Fibroblast of skin of abdomen (primary cell): ENCODE data around the gene RIN1.
A peak's percentile ranks its signal among the peaks of the same experiment; 100 is the strongest.
"Not testable (repeated sequence)": the region's sequence is repeated elsewhere in the genome, so short reads cannot be mapped to it uniquely, and the experiment has no call there.

ENCODE experiments used
- DNase-seq: peaks from one replicate; pipeline ENCODE4 v3.0.0-alpha.2; 2013

RIN1 gene

DNA sequence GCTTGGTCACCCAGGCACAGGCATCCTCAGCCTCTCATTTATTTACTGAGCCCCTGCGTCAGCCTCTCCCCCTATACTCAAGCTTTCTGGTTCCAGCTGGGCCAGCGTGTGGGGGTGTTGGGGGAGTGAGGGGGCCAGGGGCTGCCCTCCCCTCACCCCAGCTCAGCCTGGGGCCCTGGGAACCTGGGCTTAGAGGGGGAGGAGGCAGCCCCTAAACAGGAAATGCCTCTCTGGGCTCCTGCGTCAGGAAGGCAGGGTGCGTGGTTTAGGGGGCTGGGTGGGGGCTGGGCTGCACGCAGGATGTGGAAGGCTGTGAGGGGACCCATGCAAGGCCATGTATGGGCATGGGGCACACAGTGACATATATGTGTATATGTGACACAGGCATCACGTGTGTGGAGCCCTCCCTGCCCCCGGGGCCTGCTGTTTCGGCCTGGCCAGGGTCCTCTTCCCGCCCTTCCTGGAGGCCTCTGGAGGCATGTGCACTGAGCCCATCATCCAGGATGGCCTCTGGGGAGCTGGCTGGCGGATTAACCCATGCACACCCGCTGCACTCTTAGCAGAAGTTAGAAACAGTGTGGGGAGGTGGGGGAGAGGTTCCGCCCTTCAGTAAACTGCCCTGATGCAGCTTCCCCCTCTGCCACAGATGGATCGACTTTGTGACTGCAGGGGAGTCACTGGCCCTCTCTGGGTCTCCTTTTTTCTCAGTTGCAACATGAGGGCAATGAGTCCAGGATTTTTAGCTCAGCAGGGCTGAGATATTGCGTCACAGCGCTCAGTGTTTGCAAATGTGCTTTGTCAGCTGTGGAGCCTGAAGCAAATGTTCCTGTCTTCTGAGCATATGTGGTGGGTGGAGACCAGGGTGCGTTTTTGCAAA is 18.3 kb downstream of the RIN1 start:
- DNase-seq: peak; percentile 89

DNA sequence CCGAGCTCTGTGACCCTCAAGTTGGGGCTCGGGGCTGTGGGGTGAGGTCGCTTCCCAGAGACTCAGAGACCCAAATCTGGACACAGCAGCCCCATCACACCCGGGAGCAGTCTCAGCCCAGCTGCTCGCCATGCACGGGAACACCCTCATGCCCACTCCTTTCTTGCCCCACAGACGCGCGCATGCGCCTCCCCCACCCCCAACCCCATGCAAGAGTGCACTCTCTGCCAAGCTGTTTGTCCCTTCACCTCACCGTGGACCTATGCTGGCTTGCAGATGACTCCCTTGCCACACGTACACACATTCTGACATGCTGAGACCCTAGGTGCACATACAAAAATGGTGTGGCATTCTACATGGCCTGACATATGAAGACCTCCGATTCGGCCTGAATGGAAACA is 18.9 kb downstream of the RIN1 start:
- peak; percentile 82 for DNase-seq

DNA sequence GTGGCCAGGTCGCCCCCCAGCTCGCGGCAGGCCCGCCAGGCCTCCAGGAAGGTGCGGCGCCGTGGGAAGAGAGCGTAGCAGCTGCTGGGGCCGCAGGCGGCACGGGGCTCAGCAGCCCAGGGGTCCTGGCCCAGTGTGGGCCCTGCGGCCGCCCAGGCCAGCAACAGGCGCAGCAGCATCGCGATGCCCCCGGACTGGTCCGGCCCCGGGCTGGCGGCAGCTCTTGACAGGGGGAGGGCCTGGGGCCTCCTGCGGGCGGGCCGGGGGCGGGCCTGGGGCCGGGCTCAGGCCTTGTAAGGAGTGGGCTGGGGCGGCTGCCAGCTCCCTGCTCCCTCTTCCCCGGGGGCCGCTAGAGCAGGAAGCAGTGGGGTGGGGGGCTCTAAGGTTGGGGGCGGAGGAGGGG is 19.4 kb downstream of the RIN1 start, which contains the start of gene CD248:
Gene CD248, minus strand, starts transcription at position 196 of the 403 bp plus-strand sequence. Its CDS starts 17 bp downstream, at position 179.
- DNase-seq: peak; percentile 92

DNA sequence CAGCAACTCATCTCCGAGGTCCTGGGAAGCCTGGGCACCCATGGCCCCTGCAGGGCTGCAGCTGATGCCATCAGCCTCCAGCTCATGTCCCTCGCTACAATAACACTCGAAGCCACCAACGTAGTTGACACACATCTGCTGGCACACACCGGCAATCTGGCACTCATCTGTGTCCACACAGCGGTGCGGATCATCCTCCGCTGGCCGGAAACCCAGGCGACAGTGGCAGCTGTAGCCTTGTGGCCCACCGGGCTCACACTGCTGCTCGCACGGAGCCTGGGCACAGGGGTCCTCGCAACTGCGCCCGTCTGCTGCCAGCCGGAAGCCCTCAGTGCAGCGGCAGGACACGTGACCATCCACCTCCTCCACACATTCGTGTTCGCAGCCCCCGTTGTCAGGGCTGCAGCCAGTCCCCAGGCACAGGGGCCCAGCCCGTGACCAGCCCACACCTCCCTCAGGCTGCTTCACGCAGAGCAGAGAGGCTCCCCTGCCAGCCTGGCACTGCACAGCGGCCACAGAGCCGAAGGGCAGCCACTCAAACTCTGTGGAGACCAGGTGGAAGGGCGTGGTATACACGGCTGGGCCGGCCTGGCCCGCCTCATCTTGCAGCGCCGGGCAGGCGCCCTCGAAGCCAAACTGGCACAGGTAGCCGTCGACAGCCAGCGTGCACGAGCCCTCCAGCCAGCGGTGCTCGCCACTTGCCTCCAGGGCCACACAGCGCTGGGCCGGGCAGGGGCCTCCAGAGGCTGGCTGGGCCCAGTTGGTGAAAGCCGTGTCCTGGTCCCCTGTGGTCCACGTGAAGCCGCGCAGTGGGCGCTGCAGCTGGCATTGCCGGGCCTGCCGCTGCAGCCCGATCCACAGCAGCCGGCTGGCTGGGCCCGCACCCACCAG is 20.1 kb downstream of the RIN1 start:
- peak; percentile 13 for DNase-seq

DNA sequence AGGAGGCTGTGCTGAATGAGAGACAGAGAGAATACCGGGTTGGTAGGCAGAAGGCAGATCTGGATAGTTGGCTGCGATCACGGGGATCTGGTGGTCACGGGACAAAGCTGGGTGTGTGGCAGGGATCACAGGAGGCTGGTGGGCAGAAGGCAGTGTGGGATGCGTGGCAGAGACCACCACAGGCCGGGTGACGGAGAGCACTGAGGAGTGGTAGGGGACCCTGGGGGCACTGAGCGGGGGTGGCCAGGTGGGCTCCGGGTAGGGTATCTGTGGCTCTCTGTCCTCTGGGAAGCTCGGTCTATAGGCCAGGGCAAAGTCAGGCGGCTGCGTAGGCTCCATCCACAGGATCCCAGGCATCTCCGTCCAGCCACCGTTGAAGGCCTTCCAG is 20.7 kb downstream of the RIN1 start:
- no peak for DNase-seq

DNA sequence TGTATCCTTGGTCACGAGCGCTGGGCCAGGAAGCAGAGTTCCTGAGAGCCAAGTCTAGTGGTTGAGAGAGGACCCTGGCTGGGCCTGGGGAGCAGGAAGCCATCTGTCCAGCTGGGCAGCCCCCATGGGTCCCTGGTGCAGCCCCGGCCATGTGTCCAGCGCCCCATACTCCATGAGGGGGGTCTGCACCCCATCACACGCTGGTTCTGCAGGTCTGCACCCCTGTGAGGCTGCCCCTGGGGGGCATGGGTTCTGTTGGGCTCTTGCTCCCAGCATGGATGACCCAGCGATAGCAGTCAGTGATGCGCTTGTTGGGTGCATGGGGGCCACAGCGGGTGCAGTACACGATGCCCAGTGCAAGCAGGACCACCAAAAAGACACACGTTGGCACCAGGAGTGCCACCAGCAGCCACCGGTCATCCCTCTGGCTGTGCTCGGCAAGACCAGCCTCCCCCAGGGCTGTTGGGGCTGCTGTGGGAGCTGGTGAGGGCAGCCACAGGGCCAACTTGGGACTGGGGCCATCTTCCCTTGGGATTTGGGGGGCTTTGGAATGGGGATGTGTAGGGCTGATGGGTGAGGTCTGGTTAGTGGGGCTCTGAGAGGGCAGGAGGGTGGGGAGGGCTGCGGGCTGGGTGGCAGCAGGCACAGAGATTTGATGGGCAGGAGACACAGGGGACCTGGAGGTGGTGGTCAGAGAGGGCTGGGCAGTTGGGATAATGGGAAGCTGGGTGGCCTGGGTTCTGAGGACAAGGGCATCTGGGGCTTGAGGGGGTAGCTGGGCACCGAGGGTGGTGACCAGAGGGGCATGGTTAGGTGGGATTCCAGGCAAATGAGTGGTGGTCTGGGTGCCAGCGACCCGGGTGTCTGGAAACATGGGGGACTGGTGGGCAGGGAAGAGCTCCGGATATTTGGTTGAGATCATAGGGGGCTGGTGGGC is 21.4 kb downstream of the RIN1 start:
- no peak for DNase-seq

DNA sequence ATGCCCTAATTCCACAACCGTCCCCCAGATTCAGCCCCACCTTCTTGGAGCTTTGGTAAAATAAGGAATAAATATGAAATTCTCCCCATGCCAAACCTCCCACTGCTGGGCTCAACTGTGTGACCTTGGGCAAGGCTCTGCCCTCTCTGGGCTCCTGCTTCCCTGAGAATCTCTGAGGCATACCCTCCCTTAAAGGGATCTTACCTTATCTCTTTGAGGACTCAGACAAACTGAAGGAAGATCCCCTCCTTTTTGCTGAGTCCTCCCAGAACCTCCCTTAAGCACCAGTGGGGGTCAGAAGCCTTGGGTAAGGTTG is 22.1 kb downstream of the RIN1 start:
- no peak for DNase-seq

DNA sequence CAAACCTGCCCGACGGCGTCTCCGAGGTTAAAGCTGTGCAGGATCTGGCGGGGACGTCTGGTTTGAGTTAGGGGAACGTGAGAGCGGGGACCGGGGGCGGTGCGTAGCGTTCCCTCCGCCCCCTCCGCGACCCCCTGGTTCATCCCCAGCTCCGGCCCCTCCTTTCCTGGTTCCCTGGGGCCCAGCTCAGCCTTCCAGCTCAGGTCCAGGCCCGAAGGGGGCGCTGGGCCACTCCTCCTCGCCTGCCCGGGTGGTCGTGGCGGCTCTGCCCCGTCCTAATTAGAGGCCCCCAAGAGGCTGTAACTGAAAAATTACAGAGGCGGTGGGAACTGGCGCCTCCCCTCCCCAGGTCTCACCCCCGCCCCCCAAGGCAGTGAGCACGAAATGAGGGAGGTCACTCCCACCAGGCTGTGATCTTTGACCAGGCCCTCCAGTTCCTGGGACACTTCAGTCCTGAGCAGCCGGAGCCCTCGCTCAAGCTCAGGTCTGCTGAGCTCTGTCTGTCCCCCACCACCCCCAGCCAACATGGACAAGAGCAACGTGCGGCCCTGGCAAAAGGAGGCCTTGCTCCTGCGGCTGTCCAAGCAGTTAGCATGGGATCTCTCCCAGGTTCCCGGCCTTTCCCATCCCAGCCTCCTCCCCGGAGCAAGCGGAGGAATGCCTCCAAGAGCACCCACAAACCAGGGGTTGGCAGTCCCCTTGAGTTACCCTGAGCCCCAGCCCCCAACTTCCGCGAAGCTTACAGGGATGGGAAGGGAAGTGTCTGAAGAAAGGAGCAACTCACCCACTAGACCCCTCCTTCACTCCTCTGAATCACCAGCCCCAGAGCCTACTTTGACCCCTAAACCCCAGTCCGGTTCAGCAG is 22.7 kb downstream of the RIN1 start:
- peak; percentile 40 for DNase-seq

DNA sequence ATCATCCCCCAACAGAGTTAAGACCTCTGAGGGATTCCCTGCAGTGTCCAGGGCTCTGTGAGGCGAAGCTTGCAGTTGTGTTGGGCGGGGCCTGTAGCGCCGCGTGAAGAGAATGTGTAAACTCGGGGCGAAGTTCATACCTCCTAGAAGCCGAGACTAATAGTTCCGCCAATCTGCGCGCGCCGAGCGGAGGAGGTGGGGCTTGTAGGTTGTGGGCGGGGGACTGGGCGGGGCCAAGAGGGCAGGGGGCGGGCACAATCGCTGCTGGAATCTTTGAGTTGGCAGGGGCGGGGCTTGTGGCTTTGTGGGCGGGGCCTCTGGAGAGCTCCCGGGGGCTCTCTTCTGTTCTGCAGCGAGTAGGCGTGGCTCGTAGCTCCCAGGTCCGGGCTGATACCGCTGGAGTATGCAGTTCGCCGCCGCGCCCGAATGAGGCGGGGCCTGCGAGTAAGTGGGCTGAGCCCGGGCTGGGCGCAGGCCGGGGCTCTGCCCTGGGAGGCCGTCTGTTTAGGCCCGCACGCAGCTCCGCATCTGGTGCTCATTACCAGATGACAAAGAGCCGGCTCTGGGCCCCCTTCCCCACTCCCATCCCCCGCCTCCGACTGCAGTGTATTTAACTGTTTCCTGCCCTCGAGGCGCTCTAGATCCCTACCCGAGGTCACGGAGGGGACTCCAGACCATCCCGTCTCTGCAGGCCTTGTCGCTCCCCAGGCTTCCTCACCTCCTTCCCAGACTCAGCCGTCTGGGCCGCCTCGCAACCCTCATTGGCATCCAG is 23.5 kb downstream of the RIN1 start:
- peak; percentile 100 for DNase-seq

DNA sequence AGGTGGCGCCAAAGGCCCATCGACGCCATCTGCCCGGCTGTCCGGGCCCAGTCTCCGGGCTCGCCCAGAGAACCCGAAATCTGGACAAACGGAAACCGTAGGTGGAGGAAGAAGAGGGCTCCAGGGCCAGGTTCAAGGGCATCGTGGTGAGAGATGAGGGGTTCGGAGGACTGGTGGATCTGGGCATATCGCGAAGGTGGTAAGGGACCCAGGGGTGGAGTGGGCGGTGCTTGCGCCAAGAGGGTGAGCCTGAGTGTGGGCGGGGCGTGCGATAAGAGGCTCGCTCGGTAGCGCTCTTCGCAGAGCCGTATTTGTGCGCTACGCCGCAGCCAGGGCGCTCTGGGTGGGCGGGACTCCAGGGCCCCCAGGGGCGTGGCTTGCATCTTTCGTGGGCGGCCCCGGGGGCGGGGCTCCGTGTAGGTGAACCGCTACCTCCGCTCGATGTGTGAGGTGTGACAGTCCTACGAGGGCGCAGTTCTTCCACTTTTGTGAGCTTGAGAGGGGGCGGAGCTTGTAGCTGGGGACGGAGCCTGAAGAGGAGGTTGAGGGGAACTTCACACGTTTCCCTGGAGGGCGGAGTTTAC is 24.2 kb downstream of the RIN1 start:
- peak; percentile 91 for DNase-seq

DNA sequence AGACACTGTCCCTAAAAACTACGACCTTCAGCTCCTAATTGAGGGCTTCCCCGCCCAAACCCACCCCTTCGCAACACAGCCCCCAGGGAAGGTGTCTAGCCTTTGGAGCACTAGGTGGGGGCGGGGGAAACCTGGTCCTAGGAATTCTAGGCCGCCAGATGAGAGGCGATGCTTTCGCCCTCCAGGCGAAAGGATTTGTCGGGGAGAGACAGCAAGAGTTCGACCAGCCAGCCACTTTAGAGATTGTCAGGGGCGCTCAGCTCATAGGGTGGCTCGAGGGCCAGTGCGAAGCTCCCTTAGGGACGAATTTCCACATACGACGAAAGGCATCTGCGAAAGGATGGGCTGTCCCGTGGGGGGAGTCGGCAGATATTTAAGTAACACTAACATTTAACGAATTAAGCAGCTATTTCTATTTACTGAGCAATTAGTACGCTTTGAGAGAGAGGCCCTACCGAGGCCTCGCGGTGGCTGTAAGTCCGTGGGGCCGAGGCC is 24.7 kb downstream of the RIN1 start:
- no peak for DNase-seq

DNA sequence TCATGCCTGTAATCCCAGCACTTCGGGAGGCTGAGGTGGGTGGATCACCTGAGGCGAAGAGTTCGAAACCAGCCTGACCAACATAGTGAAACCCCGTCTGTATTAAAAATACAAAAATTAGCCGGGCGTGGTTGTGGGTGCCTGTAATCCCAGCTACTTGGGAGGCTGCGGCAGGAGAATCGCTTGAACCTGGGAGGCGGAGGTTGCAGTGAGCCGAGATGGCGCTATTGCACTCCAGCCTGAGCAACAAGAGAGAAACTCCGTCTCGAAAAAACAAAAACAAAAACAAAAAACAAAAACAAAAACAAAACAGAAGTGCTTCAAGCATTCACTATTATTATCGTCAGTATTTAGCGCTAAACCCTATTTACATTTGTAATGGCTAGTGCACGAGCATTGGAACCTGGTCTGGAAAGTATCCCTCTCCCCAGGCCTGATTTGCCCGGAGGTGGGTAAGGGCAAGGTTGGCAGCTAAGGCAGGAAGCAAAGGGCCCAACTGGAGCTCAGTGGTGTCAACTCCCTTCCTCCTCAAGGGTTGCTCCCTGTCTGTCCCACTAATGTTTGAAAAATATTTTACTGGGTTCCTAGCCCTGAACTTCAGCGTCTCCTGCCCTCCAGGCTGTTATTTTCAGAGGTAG is 25.3 kb downstream of the RIN1 start:
- DNase-seq: not testable (repeated sequence)

DNA sequence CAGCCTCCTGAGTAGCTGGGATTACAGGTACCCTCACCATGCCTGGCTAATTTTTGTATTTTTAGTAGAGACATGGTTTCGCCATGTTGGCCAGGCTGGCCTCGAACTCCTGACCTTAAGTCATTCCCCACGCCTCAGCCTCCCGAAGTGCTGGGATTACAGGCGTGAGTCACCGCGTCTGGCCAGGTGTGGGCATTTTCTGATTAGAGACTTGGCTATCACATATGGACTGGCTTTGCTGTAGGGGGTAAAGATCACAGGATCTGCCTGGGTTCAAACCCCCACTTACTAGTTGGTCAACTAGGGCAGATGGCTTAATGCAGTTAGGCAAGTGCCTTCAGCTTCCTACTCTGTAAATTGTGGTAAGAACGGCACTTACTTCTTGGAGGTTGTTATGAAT is 25.9 kb downstream of the RIN1 start:
- DNase-seq: no peak

DNA sequence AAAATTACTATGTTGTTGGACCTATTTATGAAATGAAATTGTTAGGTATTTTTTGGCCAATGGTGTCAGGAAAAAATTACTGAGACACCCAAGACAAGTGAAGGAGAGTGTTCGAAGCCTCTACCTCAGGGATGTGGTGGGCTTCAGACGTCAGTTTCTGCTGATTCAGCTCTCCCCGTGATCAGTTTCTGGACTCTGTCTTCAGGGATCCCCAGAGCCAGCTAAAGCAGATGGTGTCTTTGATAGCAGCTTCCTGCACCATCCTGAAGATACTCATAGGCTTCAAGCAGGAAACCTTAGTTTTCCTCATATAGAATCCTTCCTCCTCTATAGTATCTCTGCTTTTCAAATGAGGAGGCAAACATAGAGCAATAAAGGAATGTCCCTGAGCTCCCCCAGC is 26.8 kb downstream of the RIN1 start:
- no peak for DNase-seq

DNA sequence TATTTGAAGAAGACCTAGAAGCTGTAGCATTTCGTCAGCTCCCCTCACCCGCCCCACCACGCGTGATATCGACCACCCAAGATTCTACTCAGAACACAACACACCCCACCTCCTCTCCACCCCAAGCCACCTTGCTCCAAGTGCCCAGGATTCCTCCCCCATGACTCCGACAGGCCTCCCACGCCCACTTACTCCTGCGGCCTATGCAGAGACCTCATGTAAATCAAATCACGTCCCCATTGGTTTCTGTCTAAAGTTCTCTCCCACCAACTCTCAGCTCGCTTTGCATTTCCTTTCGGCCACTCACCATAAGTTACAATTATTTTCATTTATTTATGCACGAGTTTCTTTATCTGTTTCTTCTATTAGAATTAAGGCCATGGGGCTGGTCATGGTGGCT is 33.6 kb downstream of the RIN1 start:
- DNase-seq: no peak

DNA sequence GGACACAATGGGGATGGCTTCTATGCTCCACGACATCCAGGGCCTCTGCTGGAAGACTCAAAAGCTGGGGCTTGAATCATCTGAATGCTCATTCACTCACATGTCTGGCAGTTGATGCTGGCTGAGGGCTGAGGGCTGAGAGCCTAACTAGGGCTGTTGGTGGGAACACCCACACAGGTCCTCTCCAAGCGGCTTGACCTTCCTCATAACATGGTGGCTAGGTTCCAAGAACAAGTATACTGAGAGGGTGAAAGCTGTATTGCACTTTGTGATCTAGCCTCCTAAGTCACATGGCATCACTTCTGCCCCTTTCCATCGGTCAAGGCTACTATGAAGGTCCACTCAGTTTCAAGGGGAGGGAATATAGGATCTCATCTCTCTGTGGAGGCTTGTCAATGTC is 37.0 kb downstream of the RIN1 start:
- no peak for DNase-seq

DNA sequence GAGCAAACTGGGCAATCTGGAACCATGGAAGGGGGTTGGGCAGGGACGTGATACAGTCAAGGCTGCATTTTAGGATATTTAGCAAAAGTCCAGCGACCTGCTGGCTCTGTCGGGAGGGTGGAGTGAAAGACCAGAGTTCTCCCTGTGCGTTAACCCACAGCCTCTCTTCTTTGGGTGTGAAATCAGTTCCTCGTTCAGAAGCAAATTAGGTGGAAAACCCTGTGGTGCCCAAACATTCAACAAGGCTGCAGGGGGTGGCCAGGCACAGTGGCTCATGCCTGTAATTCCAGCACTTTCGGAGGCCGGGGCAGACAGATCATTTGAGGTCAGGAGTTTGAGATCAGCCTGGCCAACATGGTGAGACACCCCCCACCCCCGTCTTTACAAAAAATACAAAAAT is 38.6 kb downstream of the RIN1 start:
- DNase-seq: no peak

DNA sequence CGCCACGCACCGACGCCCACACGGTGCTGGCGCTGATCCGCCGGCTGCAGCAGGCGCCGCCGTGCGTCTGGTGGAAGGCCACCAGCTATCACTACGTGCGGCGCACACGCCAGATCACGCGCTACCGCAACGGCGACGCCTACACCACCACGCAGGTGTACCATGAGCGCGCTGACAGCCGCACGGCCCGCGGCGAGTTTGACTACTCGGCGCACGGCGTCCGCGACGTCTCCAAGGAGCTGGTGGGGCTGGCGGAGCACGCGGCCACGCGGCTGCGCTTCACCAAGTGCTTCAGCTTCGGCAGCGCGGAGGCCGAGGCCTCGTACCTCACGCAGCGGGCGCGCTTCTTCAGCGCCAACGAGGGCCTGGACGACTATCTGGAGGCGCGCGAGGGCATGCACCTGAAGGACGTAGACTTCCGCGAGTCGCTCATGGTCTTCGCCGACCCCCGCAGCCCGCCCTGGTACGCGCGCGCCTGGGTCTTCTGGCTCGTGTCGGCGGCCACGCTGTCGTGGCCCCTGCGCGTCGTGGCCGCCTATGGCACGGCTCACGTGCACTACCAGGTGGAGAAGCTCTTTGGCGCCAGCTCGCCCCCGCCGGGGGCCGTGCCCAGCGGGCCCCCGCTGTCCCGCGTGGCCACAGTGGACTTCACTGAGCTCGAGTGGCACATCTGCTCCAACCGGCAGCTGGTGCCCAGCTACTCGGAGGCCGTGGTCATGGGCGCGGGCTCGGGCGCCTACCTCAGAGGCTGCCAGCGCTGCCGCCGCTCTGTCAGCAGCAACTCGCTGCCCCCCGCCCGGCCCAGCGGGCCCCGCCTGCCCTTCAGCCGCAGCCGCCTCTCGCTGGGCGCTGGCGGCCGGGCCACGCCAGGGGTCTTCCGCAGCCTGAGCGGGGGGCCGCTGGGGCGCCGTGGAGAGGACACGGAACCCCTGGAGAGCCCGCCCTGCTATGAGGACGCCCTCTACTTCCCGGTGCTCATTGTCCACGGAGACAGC is 41.3 kb downstream of the RIN1 start:
- no peak for DNase-seq
